ENCODE measurements around the gene MIOS. TPM values are rescaled to one million over a fixed set of nuclear protein-coding genes. Genes with fewer than 3 reads are reported as not detected.

The MIOS gene
- total RNA-seq, 1 donor from 2014 or later = 27.8 TPM

- intact Hi-C loops (cut with DNase I) = no loop called here
- no peak for TF ChIP-seq CTCF (IDR thresholded peaks at IDR 0.05)
- Histone ChIP-seq H3K36me3 (no peaks in the 10 kb centered on the region), H3K27me3 (no peaks in the 10 kb centered on the region), H3K27ac (no peak overlapping the region), H3K4me1 (no peaks in the 10 kb centered on the region), H3K9me3 (no peaks in the 10 kb centered on the region), H3K4me3 (no peak overlapping the region)
- no peak for ATAC-seq
- no peak for DNase-seq
Observed at GRCh38 chr7:7583731-7584130, 17.0 kb downstream of the MIOS start.

GRCh38 chr7:7584653-7585052, 18.0 kb downstream of the MIOS start:
- intact Hi-C loops (cut with DNase I) = no loop called here
- DNase-seq (no peak), ATAC-seq (no peak)
- peaks cover 3% of the 10 kb centered on the region for H3K36me3 ChIP-seq
- H3K9me3 ChIP-seq = no peaks in the 10 kb centered on the region
- no peaks in the 10 kb centered on the region for H3K27me3 ChIP-seq
- H3K4me3 ChIP-seq = no peak overlapping the region
- no peak for TF ChIP-seq CTCF (IDR thresholded peaks at IDR 0.05)
- no peak overlapping the region for H3K27ac ChIP-seq
- no peaks in the 10 kb centered on the region for H3K4me1 ChIP-seq

- Histone ChIP-seq H3K27me3 (no peaks in the 10 kb centered on the region), H3K36me3 (peaks cover 8% of the 10 kb centered on the region), H3K27ac (no peak overlapping the region), H3K4me3 (no peak overlapping the region), H3K4me1 (no peaks in the 10 kb centered on the region), H3K9me3 (no peaks in the 10 kb centered on the region)
- ATAC-seq (no peak), DNase-seq (no peak)
- no peak for TF ChIP-seq CTCF (IDR thresholded peaks at IDR 0.05)
- intact Hi-C loops (cut with DNase I) = no loop called here
Observed at GRCh38 chr7:7585241-7585928, 18.7 kb downstream of the MIOS start.

GRCh38 chr7:7595451-7595850, 28.8 kb downstream of the MIOS start:
- Histone ChIP-seq H3K4me1 (no peaks in the 10 kb centered on the region), H3K36me3 (peaks cover 36% of the 10 kb centered on the region), H3K9me3 (no peaks in the 10 kb centered on the region), H3K27me3 (no peaks in the 10 kb centered on the region), H3K4me3 (no peak overlapping the region), H3K27ac (no peak overlapping the region)
- TF ChIP-seq CTCF (IDR thresholded peaks at IDR 0.05) = peak; percentile 31
- ATAC-seq (peak; percentile 61), DNase-seq (no peak)
- intact Hi-C loops (cut with DNase I) = no loop called here

GRCh38 chr7:7596176-7596575, 29.5 kb downstream of the MIOS start:
- Histone ChIP-seq H3K4me1 (no peaks in the 10 kb centered on the region), H3K27me3 (no peaks in the 10 kb centered on the region), H3K27ac (no peak overlapping the region), H3K36me3 (peaks cover 36% of the 10 kb centered on the region), H3K4me3 (no peak overlapping the region), H3K9me3 (no peaks in the 10 kb centered on the region)
- DNase-seq = no peak
- TF ChIP-seq CTCF (IDR thresholded peaks at IDR 0.05) = no peak
- ATAC-seq = peak; percentile 90
- intact Hi-C loops (cut with DNase I) = no loop called here

GRCh38 chr7:7607010-7607409, 40.3 kb downstream of the MIOS start:
- Histone ChIP-seq H3K27me3 (no peaks in the 10 kb centered on the region), H3K27ac (no peak overlapping the region), H3K9me3 (no peaks in the 10 kb centered on the region), H3K4me3 (no peak overlapping the region), H3K4me1 (no peaks in the 10 kb centered on the region), H3K36me3 (peaks cover 21% of the 10 kb centered on the region)
- TF ChIP-seq CTCF (IDR thresholded peaks at IDR 0.05) = no peak
- DNase-seq (no peak), ATAC-seq (no peak)
- intact Hi-C loops (cut with DNase I) = no loop called here
